GM06990 (cell line): Measurements from ENCODE around the gene EDC3.

ENCODE experiments used
- DNase-seq: peaks from one replicate; pipeline ENCODE4 v3.0.0-alpha.2; 2011; ENCODE audit not compliant: insufficient read length; ENCODE audit errors: extremely low read depth
- H3K27me3 ChIP-seq: replicated peaks from 2 replicates; pipeline ENCODE4 v1.6.0; 2011; ENCODE audit warnings: low read length; ENCODE audit not compliant: control insufficient read depth, insufficient read depth
- H3K36me3 ChIP-seq: 2 replicates; pipeline ENCODE4 v1.5.1; 2011; ENCODE audit warnings: low read length; ENCODE audit not compliant: control insufficient read depth, insufficient read depth
- H3K4me3 ChIP-seq: replicated peaks from 2 replicates; pipeline ENCODE4 v1.5.1; 2011; ENCODE audit warnings: low read depth, mild to moderate bottlenecking, control low read depth, low read length
- TF ChIP-seq, protein P1 (sequence below): IDR thresholded peaks from 2 replicates; pipeline ENCODE4 v1.5.1; 2011; ENCODE audit warnings: low read length, control low read depth, mild to moderate bottlenecking, inconsistent platforms; ENCODE audit not compliant: insufficient read depth, poor library complexity, severe bottlenecking

EDC3 gene

GRCh38 chr15:74611341-74611740 is 84.5 kb downstream of the EDC3 start:
- Histone ChIP-seq H3K36me3 (no peaks in the 10 kb centered on the region), H3K4me3 (no peak overlapping the region), H3K27me3 (no peaks in the 10 kb centered on the region)
- TF ChIP-seq, protein P1, sequence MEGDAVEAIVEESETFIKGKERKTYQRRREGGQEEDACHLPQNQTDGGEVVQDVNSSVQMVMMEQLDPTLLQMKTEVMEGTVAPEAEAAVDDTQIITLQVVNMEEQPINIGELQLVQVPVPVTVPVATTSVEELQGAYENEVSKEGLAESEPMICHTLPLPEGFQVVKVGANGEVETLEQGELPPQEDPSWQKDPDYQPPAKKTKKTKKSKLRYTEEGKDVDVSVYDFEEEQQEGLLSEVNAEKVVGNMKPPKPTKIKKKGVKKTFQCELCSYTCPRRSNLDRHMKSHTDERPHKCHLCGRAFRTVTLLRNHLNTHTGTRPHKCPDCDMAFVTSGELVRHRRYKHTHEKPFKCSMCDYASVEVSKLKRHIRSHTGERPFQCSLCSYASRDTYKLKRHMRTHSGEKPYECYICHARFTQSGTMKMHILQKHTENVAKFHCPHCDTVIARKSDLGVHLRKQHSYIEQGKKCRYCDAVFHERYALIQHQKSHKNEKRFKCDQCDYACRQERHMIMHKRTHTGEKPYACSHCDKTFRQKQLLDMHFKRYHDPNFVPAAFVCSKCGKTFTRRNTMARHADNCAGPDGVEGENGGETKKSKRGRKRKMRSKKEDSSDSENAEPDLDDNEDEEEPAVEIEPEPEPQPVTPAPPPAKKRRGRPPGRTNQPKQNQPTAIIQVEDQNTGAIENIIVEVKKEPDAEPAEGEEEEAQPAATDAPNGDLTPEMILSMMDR: no peak
- DNase-seq: no peak

- no peaks in the 10 kb centered on the region for H3K27me3 ChIP-seq
- TF ChIP-seq, protein P1: no peak
- no peak overlapping the region for H3K4me3 ChIP-seq
- H3K36me3 ChIP-seq: no peaks in the 10 kb centered on the region
- DNase-seq: no peak
Measured at GRCh38 chr15:74610302-74610951, 85.4 kb downstream of the EDC3 start.

- Histone ChIP-seq H3K4me3 (no peak overlapping the region), H3K36me3 (no peaks in the 10 kb centered on the region), H3K27me3 (no peaks in the 10 kb centered on the region)
- no peak for DNase-seq
- TF ChIP-seq, protein P1: no peak
Measured at GRCh38 chr15:74609938-74610301, 85.9 kb downstream of the EDC3 start.

GRCh38 chr15:74608786-74609185 is 87.0 kb downstream of the EDC3 start:
- DNase-seq: no peak
- Histone ChIP-seq H3K27me3 (no peaks in the 10 kb centered on the region), H3K4me3 (no peak overlapping the region), H3K36me3 (no peaks in the 10 kb centered on the region)
- TF ChIP-seq, protein P1: no peak

GRCh38 chr15:74605795-74606150 is 90.1 kb downstream of the EDC3 start:
- H3K36me3 ChIP-seq: no peaks in the 10 kb centered on the region; the same call in 1 of the 2 replicates
- TF ChIP-seq, protein P1: no peak
- H3K4me3 ChIP-seq: no peak overlapping the region
- no peak for DNase-seq
- no peaks in the 10 kb centered on the region for H3K27me3 ChIP-seq
